ENCODE measurements around the gene NRG3.

NRG3 gene

GRCh38 chr10:82653244-82654155, 778.5 kb downstream of the NRG3 start:
- no peaks in the 10 kb centered on the region for H3K9me3 ChIP-seq (ENCODE audit: control insufficient read depth, insufficient read depth, low read depth, low read length)
- no peak overlapping the region for H3K4me3 ChIP-seq (ENCODE audit: low read depth, low read length)
- no peaks in the 10 kb centered on the region for H3K36me3 ChIP-seq (ENCODE audit: control insufficient read depth in 2 of 2, insufficient read depth in 1 of 2, low read length in 2 of 2)
- no peak overlapping the region for H3K27ac ChIP-seq (ENCODE audit: extremely low read depth, low read depth, low read length)
- H3K4me1 ChIP-seq (ENCODE audit: control insufficient read depth, insufficient read depth, low read length) = no peaks in the 10 kb centered on the region
- ChIA-PET POLR2A (no interaction called here), CTCF (no interaction called here)
- TF ChIP-seq ZNF184 (tag by site-specific recombination; IDR thresholded peaks at IDR 0.05) (no peak), KLF10 (tag by site-specific recombination; IDR thresholded peaks at IDR 0.05) (no peak), ZNF202 (tag by site-specific recombination; IDR thresholded peaks at IDR 0.05; ENCODE audit: borderline replicate concordance) (no peak), GLI4 (tag by site-specific recombination; IDR thresholded peaks at IDR 0.05) (no peak), ZSCAN23 (tag by site-specific recombination; IDR thresholded peaks at IDR 0.05) (no peak), GLI2 (tag by site-specific recombination; IDR thresholded peaks at IDR 0.05; ENCODE audit: borderline replicate concordance, low read depth) (no peak), ZSCAN30 (tag by site-specific recombination; IDR thresholded peaks at IDR 0.05) (no peak)

DNA sequence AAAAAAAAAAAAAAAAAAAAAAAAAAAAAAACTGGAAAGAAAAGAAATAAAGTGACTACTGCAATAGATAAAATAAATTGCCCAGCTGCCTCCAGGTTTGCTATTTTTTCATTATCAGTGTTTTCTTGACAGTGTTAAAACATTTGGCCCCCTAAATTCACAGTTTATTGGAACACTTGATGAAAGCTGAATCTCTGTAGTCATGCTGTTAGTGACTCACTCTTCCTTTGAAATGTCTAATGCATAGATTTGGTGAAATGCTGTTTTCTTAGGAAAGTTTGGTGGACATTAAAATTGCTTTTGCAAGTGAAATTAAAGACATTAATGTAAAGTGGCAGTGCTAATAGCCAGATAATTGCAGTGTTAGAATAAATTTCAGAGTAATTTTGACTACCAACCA, 785.2 kb downstream of the NRG3 start:
- Histone ChIP-seq H3K27ac (ENCODE audit: extremely low read depth, low read depth, low read length) (no peak overlapping the region), H3K4me1 (ENCODE audit: control insufficient read depth, insufficient read depth, low read length) (no peaks in the 10 kb centered on the region), H3K4me3 (ENCODE audit: low read depth, low read length) (no peak overlapping the region), H3K9me3 (ENCODE audit: control insufficient read depth, insufficient read depth, low read depth, low read length) (no peaks in the 10 kb centered on the region), H3K36me3 (ENCODE audit: control insufficient read depth in 2 of 2, insufficient read depth in 1 of 2, low read length in 2 of 2) (no peaks in the 10 kb centered on the region)
- TF ChIP-seq ZNF138 (tag by site-specific recombination; IDR thresholded peaks at IDR 0.05; ENCODE audit: borderline replicate concordance) = no peak
- TF ChIP-seq TCF7L2 (IDR thresholded peaks at IDR 0.05; ENCODE audit: borderline replicate concordance, low read depth, low read length) = peak; percentile 47; the same call in 1 of the 2 replicates
- TF ChIP-seq ZNF571 (tag by site-specific recombination; IDR thresholded peaks at IDR 0.05) = no peak
- ChIA-PET CTCF (interaction anchor here (0.6 kb wide), 1 partner anchor 867 kb away, joined by 3 read pairs; no protein-coding TSS in a partner anchor), POLR2A (no interaction called here)

GRCh38 chr10:82660986-82661385, 786.0 kb downstream of the NRG3 start:
- no peaks in the 10 kb centered on the region for H3K9me3 ChIP-seq (ENCODE audit: control insufficient read depth, insufficient read depth, low read depth, low read length)
- no peaks in the 10 kb centered on the region for H3K4me1 ChIP-seq (ENCODE audit: control insufficient read depth, insufficient read depth, low read length)
- POLR2A ChIA-PET = no interaction called here
- no peaks in the 10 kb centered on the region for H3K36me3 ChIP-seq (ENCODE audit: control insufficient read depth in 2 of 2, insufficient read depth in 1 of 2, low read length in 2 of 2)
- H3K4me3 ChIP-seq (ENCODE audit: low read depth, low read length) = no peak overlapping the region
- CTCF ChIA-PET = no interaction called here
- no peak overlapping the region for H3K27ac ChIP-seq (ENCODE audit: extremely low read depth, low read depth, low read length)
- TF ChIP-seq ZXDB (tag by site-specific recombination; IDR thresholded peaks at IDR 0.05) (no peak), ZNF391 (tag by site-specific recombination; IDR thresholded peaks at IDR 0.05; ENCODE audit: borderline replicate concordance, low read depth) (no peak)

DNA sequence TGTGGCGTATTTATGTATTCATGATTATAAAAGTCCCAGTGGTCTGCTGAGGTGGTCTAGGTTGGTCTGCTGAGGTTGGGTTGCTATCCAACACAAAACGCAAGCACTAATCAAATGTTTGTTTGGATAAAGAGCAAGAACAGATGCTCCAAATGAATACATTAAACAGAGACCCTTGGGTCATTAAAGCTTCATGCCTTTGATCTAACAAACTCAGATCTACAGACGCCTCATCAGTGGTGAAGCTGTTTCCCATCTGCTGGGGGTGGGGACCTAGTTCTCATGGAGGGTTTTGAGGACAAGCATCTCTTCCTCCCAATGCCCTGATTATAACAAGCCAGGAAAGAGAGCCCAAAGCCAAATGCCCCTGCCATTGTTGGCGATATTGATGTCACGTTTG, 786.7 kb downstream of the NRG3 start:
- POLR2A ChIA-PET = no interaction called here
- TF ChIP-seq ZBTB6 (tag by site-specific recombination; IDR thresholded peaks at IDR 0.05) = no peak
- no peak for TF ChIP-seq ZNF335 (tag by site-specific recombination; conservative IDR thresholded peaks at IDR 0.05)
- TF ChIP-seq, protein P1, sequence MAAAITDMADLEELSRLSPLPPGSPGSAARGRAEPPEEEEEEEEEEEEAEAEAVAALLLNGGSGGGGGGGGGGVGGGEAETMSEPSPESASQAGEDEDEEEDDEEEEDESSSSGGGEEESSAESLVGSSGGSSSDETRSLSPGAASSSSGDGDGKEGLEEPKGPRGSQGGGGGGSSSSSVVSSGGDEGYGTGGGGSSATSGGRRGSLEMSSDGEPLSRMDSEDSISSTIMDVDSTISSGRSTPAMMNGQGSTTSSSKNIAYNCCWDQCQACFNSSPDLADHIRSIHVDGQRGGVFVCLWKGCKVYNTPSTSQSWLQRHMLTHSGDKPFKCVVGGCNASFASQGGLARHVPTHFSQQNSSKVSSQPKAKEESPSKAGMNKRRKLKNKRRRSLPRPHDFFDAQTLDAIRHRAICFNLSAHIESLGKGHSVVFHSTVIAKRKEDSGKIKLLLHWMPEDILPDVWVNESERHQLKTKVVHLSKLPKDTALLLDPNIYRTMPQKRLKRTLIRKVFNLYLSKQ (tag by site-specific recombination; IDR thresholded peaks at IDR 0.05; ENCODE audit: borderline replicate concordance) = no peak
- TF ChIP-seq PRDM1 (tag by site-specific recombination; IDR thresholded peaks at IDR 0.05) = no peak
- no peak for TF ChIP-seq ZNF596 (tag by site-specific recombination; IDR thresholded peaks at IDR 0.05)
- no peak for TF ChIP-seq ZBTB8A (tag by site-specific recombination; IDR thresholded peaks at IDR 0.05)
- no peak for TF ChIP-seq ZNF174 (tag by site-specific recombination; IDR thresholded peaks at IDR 0.05)
- TF ChIP-seq ZSCAN16 (tag by site-specific recombination; IDR thresholded peaks at IDR 0.05) = no peak
- no peaks in the 10 kb centered on the region for H3K36me3 ChIP-seq (ENCODE audit: control insufficient read depth in 2 of 2, insufficient read depth in 1 of 2, low read length in 2 of 2)
- no peak overlapping the region for H3K4me3 ChIP-seq (ENCODE audit: low read depth, low read length)
- CTCF ChIA-PET = no interaction called here
- no peak overlapping the region for H3K27ac ChIP-seq (ENCODE audit: extremely low read depth, low read depth, low read length)
- H3K4me1 ChIP-seq (ENCODE audit: control insufficient read depth, insufficient read depth, low read length) = no peaks in the 10 kb centered on the region
- H3K9me3 ChIP-seq (ENCODE audit: control insufficient read depth, insufficient read depth, low read depth, low read length) = no peaks in the 10 kb centered on the region

Measured in HEK293 (cell line).